ELR (cell line): ENCODE measurements around the gene LMBR1.
"Not testable (repeated sequence)": the region's sequence is repeated elsewhere in the genome, so short reads cannot be mapped to it uniquely, and the experiment has no call there.

ENCODE experiments used
- DNase-seq: peaks from one replicate; pipeline ENCODE4 v3.0.0-alpha.2; 2015; ENCODE audit warnings: low read depth

LMBR1 gene

GRCh38 chr7:156906200-156906649 is 13.2 kb upstream of the LMBR1 start:
- DNase-seq = no peak

GRCh38 chr7:156903232-156903909 is 10.4 kb upstream of the LMBR1 start:
- peak; percentile 49 for DNase-seq

GRCh38 chr7:156900093-156900492 is 7.1 kb upstream of the LMBR1 start:
- DNase-seq = peak; percentile 20

GRCh38 chr7:156898938-156899337 is 6.0 kb upstream of the LMBR1 start:
- no peak for DNase-seq

GRCh38 chr7:156897673-156898072 is 4.7 kb upstream of the LMBR1 start:
- no peak for DNase-seq

GRCh38 chr7:156896388-156897022 is 3.5 kb upstream of the LMBR1 start:
- DNase-seq = no peak

- no peak for DNase-seq
Measured at GRCh38 chr7:156895024-156895780, 2.2 kb upstream of the LMBR1 start.

- DNase-seq = peak; percentile 43
Measured at GRCh38 chr7:156892081-156892800, 742 bp downstream of the LMBR1 start.

GRCh38 chr7:156889746-156890145 is 3.2 kb downstream of the LMBR1 start:
- DNase-seq = no peak

GRCh38 chr7:156889089-156889488 is 3.9 kb downstream of the LMBR1 start:
- no peak for DNase-seq

- DNase-seq = no peak
Measured at GRCh38 chr7:156886020-156886795, 6.8 kb downstream of the LMBR1 start.

- DNase-seq = no peak
Measured at GRCh38 chr7:156881679-156882078, 11.3 kb downstream of the LMBR1 start.

- DNase-seq = no peak
Measured at GRCh38 chr7:156875766-156876165, 17.2 kb downstream of the LMBR1 start.

GRCh38 chr7:156868363-156868762 is 24.6 kb downstream of the LMBR1 start:
- DNase-seq = not testable (repeated sequence)

- no peak for DNase-seq
Measured at GRCh38 chr7:156865493-156865892, 27.5 kb downstream of the LMBR1 start.

- not testable (repeated sequence) for DNase-seq
Measured at GRCh38 chr7:156862022-156862421, 31.0 kb downstream of the LMBR1 start.

GRCh38 chr7:156861212-156861611 is 31.8 kb downstream of the LMBR1 start:
- DNase-seq = no peak

- not testable (repeated sequence) for DNase-seq
Measured at GRCh38 chr7:156860099-156860498, 32.9 kb downstream of the LMBR1 start.

GRCh38 chr7:156858523-156858922 is 34.5 kb downstream of the LMBR1 start:
- DNase-seq = no peak

- DNase-seq = no peak
Measured at GRCh38 chr7:156857757-156858156, 35.2 kb downstream of the LMBR1 start.

- no peak for DNase-seq
Measured at GRCh38 chr7:156854654-156855053, 38.3 kb downstream of the LMBR1 start.

GRCh38 chr7:156848979-156849378 is 44.0 kb downstream of the LMBR1 start:
- DNase-seq = no peak
